ENCODE data around the gene TBC1D26. TPM values are rescaled to one million over a fixed set of nuclear protein-coding genes. Genes with fewer than 3 reads are reported as not detected.
"Not testable (repeated sequence)": the region's sequence is repeated elsewhere in the genome, so short reads cannot be mapped to it uniquely, and the experiment has no call there.

TBC1D26 gene
- total RNA-seq, 1 experiment from 2014 or later: not detected

DNA sequence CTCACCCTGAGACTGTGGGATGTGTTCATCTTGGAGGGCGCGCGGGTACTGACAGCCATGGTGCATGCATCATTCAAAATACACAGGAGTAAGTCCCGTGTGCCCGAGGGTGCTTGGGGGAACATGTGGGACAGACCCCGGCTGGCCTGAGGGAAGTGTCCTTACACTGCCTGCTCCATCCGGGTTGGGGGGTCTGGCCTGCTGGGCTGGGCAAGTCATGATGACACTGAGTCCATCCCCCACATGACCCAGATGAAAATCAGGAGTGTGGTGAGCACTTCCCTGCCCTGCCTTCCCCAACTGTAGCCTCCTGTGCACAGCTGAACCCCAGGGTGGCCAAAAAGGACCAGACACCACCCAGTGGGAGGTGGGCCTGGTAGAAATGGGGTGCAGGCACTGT lies 10.8 kb downstream of the TBC1D26 start:
- no peak for DNase-seq (ENCODE audit: low read depth)

DNA sequence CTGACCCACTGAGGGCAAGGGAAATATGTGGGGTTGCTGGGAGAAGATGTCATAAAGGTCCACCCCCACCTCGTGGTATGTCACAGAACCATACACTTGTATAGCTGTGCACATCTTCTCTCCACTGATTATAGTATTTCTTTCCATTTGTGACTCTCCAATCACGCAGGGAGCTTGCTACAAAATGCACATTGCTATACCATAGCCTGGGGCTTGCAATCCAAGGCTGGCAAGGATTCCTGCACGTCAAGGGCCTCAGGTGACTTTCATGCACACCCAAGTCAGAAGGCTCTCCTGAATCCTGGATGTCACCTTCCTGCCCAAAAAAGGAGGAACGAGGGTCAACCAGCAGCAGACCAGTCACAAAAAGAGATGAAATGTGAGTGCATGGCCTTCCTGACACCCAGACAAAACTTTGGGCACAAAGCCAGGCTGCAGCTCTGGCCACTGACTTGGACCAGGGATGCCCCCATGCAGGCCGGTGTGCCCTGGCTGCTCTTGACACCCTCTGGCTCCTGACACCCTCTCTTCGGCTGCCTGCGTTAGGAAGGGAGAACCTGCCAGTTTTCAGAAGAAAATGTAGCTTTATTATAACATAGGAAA lies 12.1 kb downstream of the TBC1D26 start:
- DNase-seq (ENCODE audit: low read depth): no peak

DNA sequence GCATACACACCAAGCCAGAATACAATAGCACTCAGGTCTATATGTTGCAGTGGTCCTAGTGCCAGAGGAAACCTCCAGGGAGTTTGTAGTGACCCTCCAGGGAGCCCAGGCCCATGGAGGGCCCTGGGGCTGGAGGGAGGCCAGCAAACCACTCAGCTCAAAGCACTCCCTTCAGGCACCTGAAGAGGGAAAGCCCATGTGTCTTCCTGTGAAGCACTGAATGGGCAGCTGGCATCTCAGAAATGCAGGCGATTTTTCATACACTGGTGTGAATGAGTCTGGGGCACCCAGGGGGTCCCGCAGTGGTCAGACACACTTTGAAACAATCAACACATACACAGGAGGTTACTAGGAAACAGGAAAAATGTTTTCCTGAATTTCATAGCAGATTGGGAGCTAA lies 12.8 kb downstream of the TBC1D26 start:
- no peak for DNase-seq (ENCODE audit: low read depth)

DNA sequence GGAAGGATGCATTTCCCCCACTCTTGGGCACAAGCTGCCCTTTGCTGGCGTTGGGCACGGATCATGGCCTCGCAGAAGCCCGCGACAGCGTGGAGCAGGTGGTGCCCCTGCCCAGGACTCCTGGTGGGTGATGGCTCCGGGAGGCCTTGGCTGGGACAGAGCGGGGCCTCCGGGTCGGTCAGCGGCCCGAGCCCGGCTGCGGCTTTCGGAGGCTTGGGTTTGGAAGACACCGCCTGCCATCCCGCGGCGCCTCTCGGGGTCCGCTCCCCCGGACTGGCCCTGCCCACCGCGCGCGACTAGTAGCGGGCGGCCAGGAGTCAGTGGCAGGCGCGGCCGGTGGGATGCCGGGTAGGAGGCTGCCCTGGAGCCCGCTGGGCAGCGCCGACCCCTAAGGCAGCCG lies 17.3 kb downstream of the TBC1D26 start:
- not testable (repeated sequence) for DNase-seq (ENCODE audit: low read depth)

GRCh38 chr17:15768865-15769533 lies 36.9 kb downstream of the TBC1D26 start:
- DNase-seq (ENCODE audit: low read depth): not testable (repeated sequence)

GRCh38 chr17:15770679-15771078 lies 38.6 kb downstream of the TBC1D26 start:
- not testable (repeated sequence) for DNase-seq (ENCODE audit: low read depth)

DNA sequence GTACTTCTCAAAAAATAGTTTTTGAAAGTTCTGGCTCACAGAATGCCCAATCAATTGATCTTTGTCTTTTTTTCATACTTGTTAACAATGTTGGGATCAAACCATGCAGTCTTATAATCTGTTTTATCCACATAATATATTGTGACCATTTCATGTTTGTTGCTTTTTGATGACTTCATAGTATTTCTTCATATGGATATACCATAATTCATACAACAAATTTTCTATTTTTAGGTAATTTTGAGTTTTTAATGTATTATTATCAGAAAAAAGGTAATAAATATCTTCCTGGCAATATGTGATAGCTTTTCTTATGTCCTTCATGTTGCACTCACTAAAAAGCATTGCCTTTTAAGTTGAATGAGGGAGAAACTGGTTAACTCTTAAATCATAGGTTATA lies 44.8 kb downstream of the TBC1D26 start:
- DNase-seq (ENCODE audit: low read depth): no peak

DNA sequence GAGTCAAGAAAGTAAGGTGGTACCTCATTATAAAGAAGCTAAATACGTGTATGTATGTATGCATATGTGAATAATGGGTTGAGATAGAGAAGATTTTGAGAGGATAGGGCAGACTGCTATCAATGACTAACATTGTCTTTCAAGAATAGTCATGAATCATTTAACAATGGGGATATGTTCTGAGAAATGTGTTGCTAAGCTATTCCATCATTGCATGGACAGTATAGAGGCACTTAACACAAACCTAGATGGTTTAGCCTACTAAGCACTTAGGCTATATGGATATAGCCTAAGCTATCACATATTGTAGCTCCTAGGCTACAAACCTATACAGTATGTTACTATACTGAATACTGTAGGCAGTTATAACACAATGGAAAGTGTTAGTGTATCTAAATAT lies 45.2 kb downstream of the TBC1D26 start:
- no peak for DNase-seq (ENCODE audit: low read depth)

DNA sequence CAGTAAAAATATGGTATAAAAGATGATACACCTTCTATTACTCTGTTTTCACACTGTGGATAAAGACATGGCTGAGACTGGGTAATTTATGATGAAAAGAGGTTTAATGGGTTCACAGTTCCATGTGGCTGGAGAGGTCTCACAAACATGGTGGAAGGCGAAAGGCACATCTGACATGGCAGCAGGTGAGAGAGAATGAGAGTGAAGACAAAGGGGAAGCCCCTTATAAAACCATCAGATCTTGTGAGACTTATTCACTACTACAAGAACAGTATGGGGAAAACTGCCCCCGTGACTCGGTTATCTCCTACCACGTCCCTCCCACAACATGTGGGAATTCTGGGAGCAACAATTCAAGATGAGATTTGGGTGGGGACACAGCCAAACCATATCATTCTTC lies 45.6 kb downstream of the TBC1D26 start:
- DNase-seq (ENCODE audit: low read depth): no peak

- DNase-seq (ENCODE audit: low read depth): no peak
Measured at GRCh38 chr17:15779119-15779518, 47.0 kb downstream of the TBC1D26 start.

- DNase-seq (ENCODE audit: low read depth): no peak
Measured at GRCh38 chr17:15780188-15780587, 48.1 kb downstream of the TBC1D26 start.

GRCh38 chr17:15782866-15783265 lies 50.8 kb downstream of the TBC1D26 start:
- no peak for DNase-seq (ENCODE audit: low read depth)

GRCh38 chr17:15783461-15783860 lies 51.4 kb downstream of the TBC1D26 start:
- DNase-seq (ENCODE audit: low read depth): no peak

DNA sequence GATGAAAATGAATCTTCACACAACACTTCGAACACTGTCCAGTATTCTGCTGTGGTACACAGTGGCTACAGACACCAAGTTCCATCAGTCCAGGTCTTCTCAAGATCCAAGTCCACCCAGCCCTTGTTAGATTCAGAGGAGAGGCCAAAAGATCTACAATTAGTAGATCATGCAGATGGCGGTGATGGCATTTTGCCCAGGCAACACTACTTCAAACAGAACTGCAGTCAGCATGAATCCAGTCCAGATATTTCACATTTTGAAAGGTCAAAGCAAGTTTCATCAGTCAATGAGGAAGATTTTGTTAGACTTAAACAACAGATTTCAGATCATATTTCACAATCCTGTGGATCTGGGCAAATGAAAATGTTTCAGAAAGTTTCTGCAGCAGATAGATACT lies 52.3 kb downstream of the TBC1D26 start:
- not testable (repeated sequence) for DNase-seq (ENCODE audit: low read depth)

- not testable (repeated sequence) for DNase-seq (ENCODE audit: low read depth)
Measured at GRCh38 chr17:15787363-15788075, 55.4 kb downstream of the TBC1D26 start.

GRCh38 chr17:15788365-15788764 lies 56.3 kb downstream of the TBC1D26 start:
- DNase-seq (ENCODE audit: low read depth): not testable (repeated sequence)

Small RNA genes lying within 50 kb of the gene (small RNA-seq; reads per million reads assigned to genes)
- not detected for gene AC015922.1
- not detected for gene RNA5SP436

Other genes with a start within 250 kb of the TBC1D26 start
- gene TVP23C, start 168.8 kb upstream of the TBC1D26 start, total RNA-seq (2014; rRNA removed; shearing (Covaris generic)): 4.8 and 5.9 TPM in 2 replicates
- 0.43 and 0.47 TPM in 2 replicates for gene FBXW10B, start 112.6 kb upstream of the TBC1D26 start, total RNA-seq (2014; rRNA removed; shearing (Covaris generic))
- 37.4 and 45.9 TPM in 2 replicates for gene TRIM16, start 48.0 kb upstream of the TBC1D26 start, total RNA-seq (2014; rRNA removed; shearing (Covaris generic))
- gene ZNF286A, start 32.5 kb upstream of the TBC1D26 start, total RNA-seq (2014; rRNA removed; shearing (Covaris generic)): 22.5 and 25.1 TPM in 2 replicates
- 2.8 and 3.2 TPM in 2 replicates for gene ADORA2B, start 212.8 kb downstream of the TBC1D26 start, total RNA-seq (2014; rRNA removed; shearing (Covaris generic))